Panc1 (cell line): ENCODE results near the gene GRAMD1B. TPM values are rescaled to one million over a fixed set of nuclear protein-coding genes. Genes with fewer than 3 reads are reported as not detected.

ENCODE experiments used
- ATAC-seq: fragments of 200-7000 bp; cut with Tn5 transposase; 2 replicates; pipeline ENCODE4 v1.9.1; 2020; ENCODE audit warnings: mild to moderate bottlenecking, moderate library complexity
- BruUV-seq: library from RNA; stranded (reverse); fragments of 400-500 nt; replicated peaks from 2 replicates; lab custom pipeline; 2021; lab: Mats Ljungman, UMichigan
- CTCF ChIA-PET: fragments of 300-600 bp; sonication (Branson Sonifier 250); formaldehyde crosslinking; loops from one replicate; lab custom pipeline; 2022; ENCODE audit warnings: antibody characterized with exemption; lab: Charles Lee
- POLR2A ChIA-PET: fragments of 300-600 bp; sonication (Branson Sonifier 250); formaldehyde crosslinking; loops from one replicate; lab custom pipeline; 2022; ENCODE audit warnings: antibody characterized with exemption; lab: Charles Lee
- DNase-seq: peaks from one replicate; pipeline ENCODE4 v3.0.0-alpha.2; 2010; ENCODE audit warnings: low read depth, low spot score
- H3K27ac ChIP-seq: 2 replicates; pipeline ENCODE4 v1.5.1; 2011; ENCODE audit warnings: mild to moderate bottlenecking, low read length, inconsistent platforms
- H3K27me3 ChIP-seq: fragments of 200-500 bp; sonication (Bioruptor generic); 2 replicates; pipeline ENCODE4 v1.6.0; 2014; ENCODE audit warnings: low read length, inconsistent platforms; ENCODE audit not compliant: control insufficient read depth, insufficient read depth
- H3K36me3 ChIP-seq: fragments of 200-500 bp; sonication (Bioruptor generic); 2 replicates; pipeline ENCODE4 v1.5.1; 2014; ENCODE audit warnings: inconsistent platforms, mild to moderate bottlenecking, low read length, moderate library complexity; ENCODE audit not compliant: control insufficient read depth, insufficient read depth
- H3K4me1 ChIP-seq: 2 replicates; pipeline ENCODE4 v1.5.1; 2011; ENCODE audit warnings: inconsistent platforms, mild to moderate bottlenecking, low read length, moderate library complexity; ENCODE audit not compliant: control insufficient read depth, insufficient read depth
- H3K4me3 ChIP-seq, 2 experiments: 2 replicates each; pipeline ENCODE4 v1.5.1; 2011 to 2012; ENCODE audit warnings: low read depth in 2 of 2, low read length in 2 of 2, mild to moderate bottlenecking in 2 of 2, inconsistent platforms in 1 of 2, moderate library complexity in 1 of 2
- H3K9me3 ChIP-seq: fragments of 200-500 bp; sonication (Bioruptor generic); 2 replicates; pipeline ENCODE4 v1.5.1; 2014; ENCODE audit warnings: low read depth, mild to moderate bottlenecking, inconsistent platforms, low read length, moderate library complexity; ENCODE audit not compliant: control insufficient read depth, insufficient read depth
- CTCF ChIP-seq: fragments of 450-650 bp; IDR thresholded peaks from 2 replicates; pipeline ENCODE4 v1.5.1; 2017; ENCODE audit warnings: mild to moderate bottlenecking
- POLR2AphosphoS5 ChIP-seq: IDR thresholded peaks from 2 replicates; pipeline ENCODE4 v1.6.1; 2012; ENCODE audit warnings: mild to moderate bottlenecking, low read depth, low read length, moderate library complexity
- REST ChIP-seq, 2 experiments: IDR thresholded peaks; 2 replicates each; pipeline ENCODE4 v1.6.1; 2011 to 2012; ENCODE audit warnings: low read depth in 2 of 2, control low read depth in 1 of 2, low read length in 1 of 2, mild to moderate bottlenecking in 1 of 2, moderate library complexity in 1 of 2; ENCODE audit not compliant: insufficient read depth in 1 of 2
- SIN3A ChIP-seq: IDR thresholded peaks from 2 replicates; pipeline ENCODE4 v1.6.1; 2012; ENCODE audit warnings: low read depth, mild to moderate bottlenecking, low read length, moderate library complexity, borderline replicate concordance; ENCODE audit not compliant: insufficient read depth
- TCF7L2 ChIP-seq: IDR thresholded peaks from 2 replicates; pipeline ENCODE4 v1.6.1; 2011; ENCODE audit warnings: mild to moderate bottlenecking, low read depth, low read length, inconsistent platforms
- in situ Hi-C: cut with HindIII; loops from 2 replicates; pipeline ENCODE4 v1.10.0; 2016; ENCODE audit warnings: low sequenced_read_pairs, low pct_unique_long_range_greater_than_20kb
- intact Hi-C: fragments of 100-400 bp; cut with micrococcal nuclease; formaldehyde crosslinking; loops from one replicate; pipeline ENCODE4 v1.10.0; 2022; ENCODE audit not compliant: unreplicated experiment
- total RNA-seq: library from RNA; stranded (reverse); gene quantifications from one replicate; pipeline ENCODE4 v1.2.1, GENCODE V29; 2021; ENCODE audit not compliant: unreplicated experiment

GRAMD1B gene
- total RNA-seq, 1 experiment from 2014 or later, result 0.46 TPM

- in situ Hi-C loops, result no loop called here
- DNase-seq (no peak), ATAC-seq (no peak)
- peaks cover 3% of the 10 kb centered on the region; the same call in 1 of the 2 replicates for H3K4me1 ChIP-seq
- POLR2A ChIA-PET, result interaction anchor here (0.6 kb wide), 1 partner anchor 199 kb away, joined by 3 read pairs; no protein-coding TSS in a partner anchor
- CTCF ChIA-PET, result no interaction called here
- no peaks in the 10 kb centered on the region for H3K9me3 ChIP-seq
- H3K4me3 ChIP-seq, result no peak overlapping the region
- H3K36me3 ChIP-seq, result no peaks in the 10 kb centered on the region
- H3K27me3 ChIP-seq, result peaks cover 23% of the 10 kb centered on the region
- intact Hi-C loops, result no loop called here
- H3K27ac ChIP-seq, result no peak overlapping the region
- no TSS peak for BruUV-seq
- TF ChIP-seq POLR2AphosphoS5, result no peak
- no peak for TF ChIP-seq SIN3A
- TF ChIP-seq REST (IDR thresholded peaks at IDR 0.05; ENCODE audit: insufficient read depth in 1 of 2, low read depth in 2 of 2, low read length in 1 of 2), result no peak
- no peak for TF ChIP-seq CTCF
- TF ChIP-seq TCF7L2, result no peak
Observed at GRCh38 chr11:123516238-123516637, 86.2 kb downstream of the GRAMD1B start.

GRCh38 chr11:123517559-123518364 is 87.7 kb downstream of the GRAMD1B start:
- ChIA-PET CTCF (no interaction called here), POLR2A (no interaction called here)
- TF ChIP-seq REST (IDR thresholded peaks at IDR 0.05; ENCODE audit: insufficient read depth in 1 of 2, low read depth in 2 of 2, low read length in 1 of 2), result no peak
- TF ChIP-seq TCF7L2, result no peak
- TF ChIP-seq SIN3A, result no peak
- Histone ChIP-seq H3K9me3 (no peaks in the 10 kb centered on the region), H3K27ac (no peak overlapping the region), H3K4me3 (no peak overlapping the region), H3K27me3 (peaks cover 29% of the 10 kb centered on the region), H3K36me3 (no peaks in the 10 kb centered on the region), H3K4me1 (no peaks in the 10 kb centered on the region)
- ATAC-seq (no peak), DNase-seq (no peak)
- in situ Hi-C loops, result no loop called here
- intact Hi-C loops, result no loop called here
- no TSS peak for BruUV-seq
